ENCODE measurements around the gene FARS2. TPM values are rescaled to one million over a fixed set of nuclear protein-coding genes. Genes with fewer than 3 reads are reported as not detected.

The FARS2 gene
- total RNA-seq, 5 donors from 2014 or later (not counting 1 experiment from before 2014, with no cell fraction given) = 17.9 to 24.2 (median 20.3) TPM

- H3K4me1 Mint-ChIP-seq = peaks cover 15 to 43% (median 17%) of the 10 kb centered on the region in 3 donors
- ATAC-seq (replicated peaks in 1 of 4) (no peak), DNase-seq (no peak)
- H3K4me3 Mint-ChIP-seq = no peak overlapping the region
- Histone ChIP-seq H3K27ac (ENCODE audit: low read length) (no peak overlapping the region), H3K4me1 (ENCODE audit: control insufficient read depth in 1 of 2, extremely low read depth in 1 of 2, insufficient read depth in 2 of 2, low read length in 2 of 2) (no peaks in the 10 kb centered on the region), H3K9me3 (no peaks in the 10 kb centered on the region), H3K4me3 (ENCODE audit: control insufficient read depth in 1 of 2, extremely low read depth in 1 of 2, low read length in 1 of 2) (no peak overlapping the region), H3K36me3 (ENCODE audit: control insufficient read depth in 2 of 2, extremely low read depth in 1 of 2, insufficient read depth in 1 of 2, low read length in 1 of 2) (no peaks in the 10 kb centered on the region), H3K27me3 (replicated peaks in 1 of 2; ENCODE audit: control insufficient read depth in 2 of 2, extremely low read depth in 1 of 2, insufficient read depth in 2 of 2, low read length in 1 of 2) (no peaks in the 10 kb centered on the region)
- H3K36me3 Mint-ChIP-seq = peaks cover 13% of the 10 kb centered on the region
- H3K9me3 Mint-ChIP-seq = no peaks in the 10 kb centered on the region
- no peak overlapping the region for H3K27ac Mint-ChIP-seq
- H3K27me3 Mint-ChIP-seq = no peaks in the 10 kb centered on the region
- CTCF ChIA-PET = interaction anchor here in 1 of 2 donors (0.7 kb wide), 1 partner anchor 693 kb away, joined by 5 read pairs; no protein-coding TSS in a partner anchor
- POLR2A ChIA-PET = interaction anchor here in 1 of 2 donors (0.7 kb wide), 1 partner anchor 9 kb away, joined by 8 read pairs; no protein-coding TSS in a partner anchor
- WGBS (ENCODE audit: insufficient coverage) = no CpG with 5 or more reads among the region's 1 CpG
Measured at GRCh38 chr6:5353971-5354370, 92.7 kb downstream of the FARS2 start.

GRCh38 chr6:5357486-5357885, 96.2 kb downstream of the FARS2 start:
- 100% methylated on average over 1 of the region's 1 CpG for WGBS (ENCODE audit: insufficient coverage)
- Mint-ChIP-seq H3K27me3 (no peaks in the 10 kb centered on the region), H3K36me3 (peaks cover 7% of the 10 kb centered on the region), H3K4me3 (no peak overlapping the region), H3K4me1 (peaks cover 9 to 35% (median 11%) of the 10 kb centered on the region in 3 donors), H3K27ac (no peak overlapping the region), H3K9me3 (no peaks in the 10 kb centered on the region)
- no peaks in the 10 kb centered on the region for H3K4me1 ChIP-seq (ENCODE audit: control insufficient read depth in 1 of 2, extremely low read depth in 1 of 2, insufficient read depth in 2 of 2, low read length in 2 of 2)
- ChIA-PET POLR2A (no interaction called here), CTCF (no interaction called here)
- no peak overlapping the region for H3K4me3 ChIP-seq (ENCODE audit: control insufficient read depth in 1 of 2, extremely low read depth in 1 of 2, low read length in 1 of 2)
- no peak overlapping the region for H3K27ac ChIP-seq (ENCODE audit: low read length)
- no peaks in the 10 kb centered on the region for H3K9me3 ChIP-seq
- no peaks in the 10 kb centered on the region for H3K27me3 ChIP-seq (replicated peaks in 1 of 2; ENCODE audit: control insufficient read depth in 2 of 2, extremely low read depth in 1 of 2, insufficient read depth in 2 of 2, low read length in 1 of 2)
- DNase-seq (no peak), ATAC-seq (replicated peaks in 1 of 4) (no peak)
- H3K36me3 ChIP-seq (ENCODE audit: control insufficient read depth in 2 of 2, extremely low read depth in 1 of 2, insufficient read depth in 1 of 2, low read length in 1 of 2) = no peaks in the 10 kb centered on the region

- WGBS (ENCODE audit: insufficient coverage) = no CpG with 5 or more reads among the region's 2 CpGs
- H3K9me3 ChIP-seq = no peaks in the 10 kb centered on the region
- POLR2A ChIA-PET = no interaction called here
- ATAC-seq (replicated peaks in 1 of 4) (no peak), DNase-seq (no peak)
- Mint-ChIP-seq H3K27ac (no peak overlapping the region), H3K27me3 (no peaks in the 10 kb centered on the region), H3K36me3 (peaks cover 7% of the 10 kb centered on the region), H3K4me3 (no peak overlapping the region), H3K4me1 (peaks cover 2 to 32% (median 7%) of the 10 kb centered on the region in 3 donors), H3K9me3 (no peaks in the 10 kb centered on the region)
- no peaks in the 10 kb centered on the region for H3K4me1 ChIP-seq (ENCODE audit: control insufficient read depth in 1 of 2, extremely low read depth in 1 of 2, insufficient read depth in 2 of 2, low read length in 2 of 2)
- CTCF ChIA-PET = interaction anchor here in 1 of 2 donors (0.6 kb wide), 1 partner anchor 63 kb away, joined by 3 read pairs; no protein-coding TSS in a partner anchor
- no peaks in the 10 kb centered on the region for H3K27me3 ChIP-seq (replicated peaks in 1 of 2; ENCODE audit: control insufficient read depth in 2 of 2, extremely low read depth in 1 of 2, insufficient read depth in 2 of 2, low read length in 1 of 2)
- no peak overlapping the region for H3K4me3 ChIP-seq (ENCODE audit: control insufficient read depth in 1 of 2, extremely low read depth in 1 of 2, low read length in 1 of 2)
- no peaks in the 10 kb centered on the region for H3K36me3 ChIP-seq (ENCODE audit: control insufficient read depth in 2 of 2, extremely low read depth in 1 of 2, insufficient read depth in 1 of 2, low read length in 1 of 2)
- H3K27ac ChIP-seq (ENCODE audit: low read length) = no peak overlapping the region
Measured at GRCh38 chr6:5359417-5359816, 98.1 kb downstream of the FARS2 start.

- Histone ChIP-seq H3K27ac (ENCODE audit: low read length) (no peak overlapping the region), H3K36me3 (ENCODE audit: control insufficient read depth in 2 of 2, extremely low read depth in 1 of 2, insufficient read depth in 1 of 2, low read length in 1 of 2) (no peaks in the 10 kb centered on the region), H3K27me3 (replicated peaks in 1 of 2; ENCODE audit: control insufficient read depth in 2 of 2, extremely low read depth in 1 of 2, insufficient read depth in 2 of 2, low read length in 1 of 2) (no peaks in the 10 kb centered on the region), H3K4me3 (ENCODE audit: control insufficient read depth in 1 of 2, extremely low read depth in 1 of 2, low read length in 1 of 2) (no peak overlapping the region), H3K4me1 (ENCODE audit: control insufficient read depth in 1 of 2, extremely low read depth in 1 of 2, insufficient read depth in 2 of 2, low read length in 2 of 2) (no peaks in the 10 kb centered on the region), H3K9me3 (no peaks in the 10 kb centered on the region)
- H3K27ac Mint-ChIP-seq = no peak overlapping the region
- no CpG with 5 or more reads among the region's 2 CpGs for WGBS (ENCODE audit: insufficient coverage)
- POLR2A ChIA-PET = no interaction called here
- CTCF ChIA-PET = no interaction called here
- no peaks in the 10 kb centered on the region for H3K27me3 Mint-ChIP-seq
- peaks cover 3% of the 10 kb centered on the region for H3K36me3 Mint-ChIP-seq
- H3K9me3 Mint-ChIP-seq = no peaks in the 10 kb centered on the region
- DNase-seq (no peak), ATAC-seq (replicated peaks in 1 of 4) (no peak)
- peaks cover 8 to 32% (median 10%) of the 10 kb centered on the region in 3 donors for H3K4me1 Mint-ChIP-seq
- no peak overlapping the region for H3K4me3 Mint-ChIP-seq
Measured at GRCh38 chr6:5361396-5361795, 100.1 kb downstream of the FARS2 start.

- ChIA-PET CTCF (interaction anchor here in 1 of 2 donors (0.6 kb wide), 1 partner anchor 262 kb away, joined by 5 read pairs; no protein-coding TSS in a partner anchor), POLR2A (interaction anchor here in 1 of 2 donors (0.7 kb wide), 1 partner anchor 263 kb away, joined by 3 read pairs; no protein-coding TSS in a partner anchor)
- Histone ChIP-seq H3K27ac (ENCODE audit: low read length) (no peak overlapping the region), H3K9me3 (no peaks in the 10 kb centered on the region), H3K27me3 (replicated peaks in 1 of 2; ENCODE audit: control insufficient read depth in 2 of 2, extremely low read depth in 1 of 2, insufficient read depth in 2 of 2, low read length in 1 of 2) (no peaks in the 10 kb centered on the region), H3K4me3 (ENCODE audit: control insufficient read depth in 1 of 2, extremely low read depth in 1 of 2, low read length in 1 of 2) (no peak overlapping the region), H3K4me1 (ENCODE audit: control insufficient read depth in 1 of 2, extremely low read depth in 1 of 2, insufficient read depth in 2 of 2, low read length in 2 of 2) (no peaks in the 10 kb centered on the region), H3K36me3 (ENCODE audit: control insufficient read depth in 2 of 2, extremely low read depth in 1 of 2, insufficient read depth in 1 of 2, low read length in 1 of 2) (peaks cover 0 to 11% of the 10 kb centered on the region in 2 donors)
- DNase-seq = no peak
- ATAC-seq (replicated peaks in 1 of 4) = no peak
- peaks cover 8 to 23% (median 12%) of the 10 kb centered on the region in 3 donors for H3K4me1 Mint-ChIP-seq
- no peak overlapping the region for H3K4me3 Mint-ChIP-seq
- no peaks in the 10 kb centered on the region for H3K27me3 Mint-ChIP-seq
- no peak overlapping the region for H3K27ac Mint-ChIP-seq
- H3K36me3 Mint-ChIP-seq = peaks cover 28% of the 10 kb centered on the region
- WGBS (ENCODE audit: insufficient coverage) = 100% methylated on average over 1 of the region's 4 CpGs
- no peaks in the 10 kb centered on the region for H3K9me3 Mint-ChIP-seq
Measured at GRCh38 chr6:5365436-5366195, 104.3 kb downstream of the FARS2 start.

GRCh38 chr6:5366941-5367340, 105.6 kb downstream of the FARS2 start:
- CTCF ChIA-PET = no interaction called here

More at GRCh38 chr6:5366941-5367340, 105.6 kb downstream of the FARS2 start:
- DNase-seq (no peak), ATAC-seq (replicated peaks in 1 of 4) (no peak)
- WGBS (ENCODE audit: insufficient coverage) = 100% methylated on average over 1 of the region's 3 CpGs
- Mint-ChIP-seq H3K9me3 (no peaks in the 10 kb centered on the region), H3K4me3 (no peak overlapping the region), H3K27me3 (no peaks in the 10 kb centered on the region), H3K27ac (no peak overlapping the region), H3K4me1 (peaks cover 8 to 23% (median 11%) of the 10 kb centered on the region in 3 donors), H3K36me3 (peaks cover 33% of the 10 kb centered on the region)
- Histone ChIP-seq H3K27me3 (replicated peaks in 1 of 2; ENCODE audit: control insufficient read depth in 2 of 2, extremely low read depth in 1 of 2, insufficient read depth in 2 of 2, low read length in 1 of 2) (no peaks in the 10 kb centered on the region), H3K4me3 (ENCODE audit: control insufficient read depth in 1 of 2, extremely low read depth in 1 of 2, low read length in 1 of 2) (no peak overlapping the region), H3K4me1 (ENCODE audit: control insufficient read depth in 1 of 2, extremely low read depth in 1 of 2, insufficient read depth in 2 of 2, low read length in 2 of 2) (no peaks in the 10 kb centered on the region), H3K27ac (ENCODE audit: low read length) (no peak overlapping the region), H3K36me3 (ENCODE audit: control insufficient read depth in 2 of 2, extremely low read depth in 1 of 2, insufficient read depth in 1 of 2, low read length in 1 of 2) (peaks cover 0 to 11% of the 10 kb centered on the region in 2 donors), H3K9me3 (no peaks in the 10 kb centered on the region)
- POLR2A ChIA-PET = no interaction called here
